Activated CD4-positive, alpha-beta T cell treated with anti-CD3 and anti-CD28 coated beads, Interleukin-2, amount 50 U/mL, for 1 hour (primary cell): Measurements from ENCODE around the gene IYD.
"Not testable (repeated sequence)": the region's sequence is repeated elsewhere in the genome, so short reads cannot be mapped to it uniquely, and the experiment has no call there.

Experiments
- DNase-seq: peaks from one replicate; pipeline ENCODE4 v3.0.0-alpha.2; 2020

The IYD gene

GRCh38 chr6:150352321-150353296 lies 16.2 kb upstream of the IYD start:
- DNase-seq, result no peak

- no peak for DNase-seq
Measured at GRCh38 chr6:150353445-150353844, 15.4 kb upstream of the IYD start.

GRCh38 chr6:150354754-150355571 lies 13.8 kb upstream of the IYD start:
- no peak for DNase-seq

- DNase-seq, result no peak
Measured at GRCh38 chr6:150355932-150356331, 12.9 kb upstream of the IYD start.

GRCh38 chr6:150361876-150362275 lies 6.9 kb upstream of the IYD start:
- no peak for DNase-seq

GRCh38 chr6:150363733-150364132 lies 5.1 kb upstream of the IYD start:
- no peak for DNase-seq

GRCh38 chr6:150366118-150366778 lies 2.6 kb upstream of the IYD start:
- no peak for DNase-seq

- DNase-seq, result no peak
Measured at GRCh38 chr6:150369408-150369807, 596 bp downstream of the IYD start.

GRCh38 chr6:150370112-150370511 lies 1.3 kb downstream of the IYD start:
- no peak for DNase-seq

GRCh38 chr6:150371356-150371755 lies 2.5 kb downstream of the IYD start:
- no peak for DNase-seq

GRCh38 chr6:150372051-150372450 lies 3.2 kb downstream of the IYD start:
- no peak for DNase-seq

GRCh38 chr6:150373260-150373701 lies 4.5 kb downstream of the IYD start:
- DNase-seq, result no peak

- DNase-seq, result not testable (repeated sequence)
Measured at GRCh38 chr6:150374346-150374745, 5.5 kb downstream of the IYD start.

- no peak for DNase-seq
Measured at GRCh38 chr6:150377211-150377781, 8.5 kb downstream of the IYD start.

- DNase-seq, result no peak
Measured at GRCh38 chr6:150380256-150380655, 11.4 kb downstream of the IYD start.

- DNase-seq, result no peak
Measured at GRCh38 chr6:150382171-150382570, 13.4 kb downstream of the IYD start.

GRCh38 chr6:150391414-150391813 lies 22.6 kb downstream of the IYD start:
- DNase-seq, result no peak

GRCh38 chr6:150391890-150392289 lies 23.1 kb downstream of the IYD start:
- DNase-seq, result no peak

GRCh38 chr6:150392452-150393220 lies 23.8 kb downstream of the IYD start:
- no peak for DNase-seq

GRCh38 chr6:150394053-150394898 lies 25.5 kb downstream of the IYD start:
- no peak for DNase-seq

- DNase-seq, result no peak
Measured at GRCh38 chr6:150394899-150395295, 26.1 kb downstream of the IYD start.
